Epithelial cell of esophagus (primary cell): Measurements from ENCODE around the gene HTT.

Experiments used
- DNase-seq: peaks from one replicate; pipeline ENCODE4 v3.0.0; 2010; ENCODE audit warnings: low read depth
- H3K4me3 ChIP-seq: 2 replicates; pipeline ENCODE4 v1.5.1; 2011; ENCODE audit warnings: mild to moderate bottlenecking, low read length, control low read depth
- CTCF ChIP-seq: IDR thresholded peaks from 2 replicates; pipeline ENCODE4 v1.5.1; 2011; ENCODE audit warnings: low read depth, mild to moderate bottlenecking, low read length, control low read depth, inconsistent platforms; ENCODE audit not compliant: insufficient read depth; ENCODE audit errors: missing control alignments

The HTT gene

GRCh38 chr4:3213106-3213425, 138.6 kb downstream of the HTT start:
- no peak overlapping the region for H3K4me3 ChIP-seq
- DNase-seq, result no peak
- no peak for TF ChIP-seq CTCF

- no peak for TF ChIP-seq CTCF
- DNase-seq, result no peak
- no peak overlapping the region for H3K4me3 ChIP-seq
These were observed 139.3 kb downstream of the HTT start for GRCh38 chr4:3213661-3214250.

- H3K4me3 ChIP-seq, result no peak overlapping the region
- no peak for DNase-seq
- no peak for TF ChIP-seq CTCF
These were observed 140.8 kb downstream of the HTT start for GRCh38 chr4:3215256-3215655.

- H3K4me3 ChIP-seq, result no peak overlapping the region
- no peak for DNase-seq
- no peak for TF ChIP-seq CTCF
These were observed 141.3 kb downstream of the HTT start for GRCh38 chr4:3215733-3216132.

GRCh38 chr4:3217266-3217665, 142.8 kb downstream of the HTT start:
- TF ChIP-seq CTCF, result no peak
- no peak overlapping the region for H3K4me3 ChIP-seq
- no peak for DNase-seq

- TF ChIP-seq CTCF, result no peak
- DNase-seq, result no peak
- no peak overlapping the region for H3K4me3 ChIP-seq
These were observed 143.3 kb downstream of the HTT start for GRCh38 chr4:3217771-3218170.
